DMS 273 (cell line): ENCODE data around the gene TTYH2.
"Not testable (repeated sequence)": the region's sequence is repeated elsewhere in the genome, so short reads cannot be mapped to it uniquely, and the experiment has no call there.

Experiments
- DNase-seq: peaks from one replicate; lab custom pipeline; 2025; ENCODE audit not compliant: unreplicated experiment; lab: John Stamatoyannopoulos, UW

The TTYH2 gene, protein sequence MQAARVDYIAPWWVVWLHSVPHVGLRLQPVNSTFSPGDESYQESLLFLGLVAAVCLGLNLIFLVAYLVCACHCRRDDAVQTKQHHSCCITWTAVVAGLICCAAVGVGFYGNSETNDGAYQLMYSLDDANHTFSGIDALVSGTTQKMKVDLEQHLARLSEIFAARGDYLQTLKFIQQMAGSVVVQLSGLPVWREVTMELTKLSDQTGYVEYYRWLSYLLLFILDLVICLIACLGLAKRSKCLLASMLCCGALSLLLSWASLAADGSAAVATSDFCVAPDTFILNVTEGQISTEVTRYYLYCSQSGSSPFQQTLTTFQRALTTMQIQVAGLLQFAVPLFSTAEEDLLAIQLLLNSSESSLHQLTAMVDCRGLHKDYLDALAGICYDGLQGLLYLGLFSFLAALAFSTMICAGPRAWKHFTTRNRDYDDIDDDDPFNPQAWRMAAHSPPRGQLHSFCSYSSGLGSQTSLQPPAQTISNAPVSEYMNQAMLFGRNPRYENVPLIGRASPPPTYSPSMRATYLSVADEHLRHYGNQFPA

DNA sequence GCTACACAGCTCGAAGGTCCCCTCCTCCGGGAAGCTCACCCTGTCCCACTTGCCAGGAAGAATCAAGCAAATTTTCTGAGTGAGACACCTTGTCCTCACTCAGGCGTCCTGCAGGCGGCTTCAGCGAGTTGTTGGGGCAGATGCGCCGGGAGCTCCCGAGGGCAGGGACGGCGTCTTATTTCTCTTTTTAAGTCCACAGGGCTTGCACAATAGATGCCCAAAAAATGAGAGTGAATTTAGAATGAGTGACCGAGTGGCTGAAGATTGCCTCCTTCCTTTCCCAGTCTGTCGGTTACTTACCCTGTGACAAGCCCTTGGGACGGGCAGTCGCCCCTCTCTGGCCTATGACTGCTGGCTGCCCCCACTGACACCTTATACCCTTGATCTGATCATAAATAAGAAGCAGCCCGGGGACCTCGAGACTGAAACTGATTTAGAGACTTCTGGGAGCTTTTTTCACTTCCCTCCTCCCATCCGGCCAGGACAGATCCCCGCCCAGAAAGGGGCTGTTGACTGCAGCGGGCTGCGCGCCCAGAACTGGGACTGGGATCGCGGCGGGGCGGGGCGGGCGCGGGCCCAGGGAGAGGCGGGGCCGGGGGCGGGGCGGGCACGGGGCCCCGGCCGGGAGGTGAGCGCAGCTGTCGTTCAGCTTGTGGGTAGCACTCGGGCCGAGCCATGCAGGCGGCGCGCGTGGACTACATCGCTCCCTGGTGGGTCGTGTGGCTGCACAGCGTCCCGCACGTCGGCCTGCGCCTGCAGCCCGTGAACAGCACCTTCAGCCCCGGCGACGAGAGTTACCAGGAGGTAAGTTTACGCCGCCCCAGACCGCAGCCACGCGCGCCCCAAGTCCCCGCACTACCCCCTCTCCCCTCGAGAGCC, at the start of gene TTYH2:
TTYH2 (plus strand) TSS at position 659 of the 879 bp plus-strand sequence; CDS start at position 676, 17 bp downstream.
- DNase-seq: peak; percentile 97

DNA sequence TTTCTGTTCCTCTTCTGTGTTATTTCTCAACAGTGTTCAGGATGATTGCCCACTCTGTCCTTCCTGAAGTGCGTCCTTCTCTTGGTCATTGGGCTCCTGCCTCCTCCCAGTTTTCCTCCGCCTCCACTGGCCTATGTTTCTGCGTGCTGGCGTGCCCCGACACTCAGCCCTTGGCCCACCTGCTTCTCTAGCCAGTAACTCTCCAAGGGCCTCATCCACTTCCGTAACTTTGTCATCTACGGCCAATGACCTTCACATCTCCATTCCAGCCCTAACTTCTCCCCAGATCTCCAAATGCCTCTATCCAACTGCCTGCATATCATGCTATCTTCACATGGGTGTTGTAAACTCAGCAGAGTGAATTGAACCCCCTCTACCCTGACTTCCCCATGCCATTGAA, 49.5 kb upstream of the TTYH2 start:
- DNase-seq: no peak

DNA sequence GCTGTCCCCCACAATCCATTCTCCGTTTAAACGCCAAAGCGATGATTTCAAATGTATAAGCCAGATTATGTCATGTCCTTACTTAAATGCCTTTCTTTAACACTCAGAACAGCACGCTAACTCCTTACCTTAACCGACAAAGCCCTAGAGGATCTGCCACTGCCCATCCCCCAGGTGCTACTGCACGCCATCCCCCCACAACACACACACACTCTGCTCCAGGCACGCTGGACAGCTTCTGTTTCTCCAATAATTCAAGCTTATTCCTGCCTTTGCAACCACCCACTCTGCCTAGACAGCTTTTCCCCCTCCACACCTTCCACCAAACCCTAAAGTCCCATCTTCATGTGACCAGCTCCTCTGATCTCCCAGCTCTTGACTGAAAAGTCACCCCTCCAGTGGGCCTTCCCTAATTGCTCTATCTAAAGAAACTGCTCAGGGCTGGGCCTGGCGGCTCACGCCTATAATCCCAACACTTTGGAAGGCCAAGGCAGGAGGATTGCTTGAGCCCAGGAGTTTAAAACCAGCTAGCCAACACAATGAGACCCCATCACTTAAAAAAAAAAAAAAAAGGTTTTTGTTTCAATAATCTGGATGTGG, 48.8 kb upstream of the TTYH2 start:
- no peak for DNase-seq

DNA sequence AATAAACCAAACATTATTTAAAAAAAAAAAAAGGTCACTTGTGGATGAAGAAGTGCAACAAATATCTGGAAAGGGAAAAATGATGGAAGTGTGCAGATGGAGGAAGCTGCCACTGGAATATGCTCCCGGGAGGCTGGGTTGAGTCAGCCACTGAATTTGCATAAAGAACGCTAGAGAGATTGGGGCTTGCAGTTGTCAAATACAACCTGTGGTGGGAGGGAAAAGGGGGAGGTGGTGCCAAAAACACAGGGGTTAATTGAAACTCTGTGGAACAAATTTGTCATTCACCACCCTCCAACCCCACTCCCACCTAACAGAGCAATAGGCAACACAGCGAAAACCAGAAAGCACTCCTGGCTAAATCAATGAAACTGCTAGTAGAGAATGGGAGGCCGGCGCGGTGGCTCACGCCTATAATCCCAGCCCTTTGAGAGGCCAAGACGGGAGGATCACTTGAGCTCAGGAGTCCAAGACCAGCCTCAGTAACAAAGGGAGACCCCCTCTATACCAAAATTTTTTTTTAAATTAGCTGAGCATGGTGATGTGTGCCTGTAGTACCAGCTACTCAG, 47.5 kb upstream of the TTYH2 start:
- DNase-seq: peak; percentile 53

DNA sequence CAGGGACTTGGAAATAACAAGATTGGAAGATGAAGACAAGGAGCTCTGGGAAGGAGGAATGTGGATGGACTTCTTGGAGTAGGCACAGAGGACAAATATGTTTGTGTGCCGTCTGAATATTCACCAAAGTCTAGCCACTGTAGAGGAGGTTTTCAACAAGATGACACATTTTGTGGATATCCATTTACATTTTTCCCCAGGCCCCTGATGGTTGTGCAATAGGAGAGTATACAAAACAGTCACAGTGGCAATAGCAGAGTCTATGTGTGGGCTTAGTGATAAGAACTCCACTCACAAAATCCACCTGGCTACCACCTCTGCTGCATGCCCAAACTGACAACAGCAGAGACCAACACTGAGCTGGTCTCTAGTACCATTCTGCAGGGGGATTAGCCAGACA, 42.4 kb upstream of the TTYH2 start:
- no peak for DNase-seq

DNA sequence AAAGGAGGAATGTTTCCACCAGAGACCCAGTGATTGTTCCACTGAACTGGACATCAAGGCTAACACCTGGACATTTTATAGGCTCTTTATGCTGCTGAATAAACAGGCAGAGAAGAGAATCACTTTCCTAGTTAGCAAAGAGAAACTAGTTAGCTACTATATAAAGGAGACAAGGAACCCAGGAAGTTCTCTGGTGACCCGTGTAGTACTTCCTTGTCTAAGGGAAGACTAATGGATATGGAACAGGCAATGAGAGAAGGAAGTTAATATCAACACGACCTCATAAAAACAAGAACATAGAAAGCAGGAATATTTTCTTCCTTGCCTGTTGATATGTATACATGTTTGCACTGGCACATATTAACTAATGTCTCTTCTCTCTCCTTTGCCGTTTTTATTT, 40.7 kb upstream of the TTYH2 start:
- DNase-seq: no peak

DNA sequence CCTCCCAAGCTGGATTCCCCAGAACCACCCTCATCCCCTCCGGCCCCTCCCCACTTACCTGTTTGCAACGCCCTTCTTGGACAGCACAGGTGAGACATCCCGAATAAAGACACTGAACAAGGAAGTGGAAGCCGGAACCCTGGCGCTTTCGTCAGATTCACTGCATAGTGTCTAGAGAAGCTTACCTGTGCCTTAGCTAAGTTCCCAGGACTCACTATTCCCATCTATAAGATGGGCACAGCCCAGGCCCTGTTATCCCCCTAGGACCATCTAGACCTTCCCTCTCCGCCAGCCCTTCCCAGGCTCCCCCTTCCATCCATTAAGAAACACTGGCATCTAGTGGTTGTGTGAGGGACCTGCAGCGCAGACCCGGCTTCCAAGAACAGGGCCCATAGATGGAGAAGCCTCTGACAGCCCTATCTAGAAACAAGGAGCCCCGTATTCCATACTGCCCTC, 36.8 kb upstream of the TTYH2 start:
- peak; percentile 91 for DNase-seq

DNA sequence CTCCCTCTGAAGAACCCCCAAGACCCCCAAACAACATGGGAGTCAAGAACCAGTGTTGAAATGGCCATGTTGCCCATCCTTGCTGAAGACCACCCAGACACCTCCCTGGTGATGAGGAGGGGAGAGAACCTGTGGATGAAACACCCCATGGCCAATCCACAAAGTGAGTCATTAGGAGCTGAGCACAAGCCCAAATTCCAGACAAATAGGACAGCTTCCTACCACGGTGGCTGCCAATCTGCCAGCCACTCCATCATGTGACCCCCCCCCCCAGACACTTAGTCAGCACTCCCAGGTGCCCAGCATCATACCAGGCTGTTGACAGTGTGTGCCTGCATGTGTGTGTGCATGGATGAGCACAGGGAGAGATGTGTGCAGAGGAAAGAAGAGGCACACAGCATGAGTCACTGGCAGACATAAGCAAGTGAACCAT, 36.3 kb upstream of the TTYH2 start:
- DNase-seq: no peak

DNA sequence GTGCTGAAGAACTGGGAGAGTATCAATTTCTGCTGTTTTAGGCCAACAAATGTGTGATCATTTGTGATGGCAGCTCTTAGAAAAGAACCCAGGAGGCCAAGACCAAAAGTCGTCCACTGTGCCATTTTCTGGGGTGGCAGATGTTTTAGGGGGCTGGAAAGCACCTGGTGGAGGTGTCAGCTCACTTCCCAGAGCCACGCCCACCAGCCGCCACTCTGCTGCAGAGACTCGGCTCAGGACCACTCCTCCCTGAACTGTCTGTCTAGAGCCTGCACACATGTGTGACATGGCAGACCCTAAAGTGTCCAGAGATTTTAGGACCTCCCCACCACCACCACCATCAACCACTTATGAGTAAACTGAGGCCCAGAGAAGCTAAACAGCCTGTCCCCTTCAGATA, 33.8 kb upstream of the TTYH2 start:
- DNase-seq: no peak

DNA sequence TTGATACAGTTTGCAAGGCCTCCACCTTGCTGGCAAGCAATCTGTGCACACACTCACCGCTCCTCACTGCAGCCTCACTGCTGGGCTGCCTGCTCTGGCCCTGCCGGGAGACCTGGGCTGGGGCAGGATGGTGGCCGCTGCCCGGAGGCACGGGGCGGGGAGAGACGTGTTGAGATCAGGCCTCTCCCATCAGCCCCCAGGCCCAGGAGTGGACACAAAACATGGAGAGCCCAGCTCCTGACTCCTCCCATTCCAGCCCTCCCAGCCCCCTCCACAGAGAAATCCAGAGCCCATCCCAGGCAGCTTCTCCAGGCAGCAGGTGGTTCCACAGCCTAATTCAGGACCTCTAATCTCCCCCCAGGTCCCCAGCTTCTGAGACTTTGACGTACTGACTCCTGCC, 33.0 kb upstream of the TTYH2 start:
- no peak for DNase-seq

DNA sequence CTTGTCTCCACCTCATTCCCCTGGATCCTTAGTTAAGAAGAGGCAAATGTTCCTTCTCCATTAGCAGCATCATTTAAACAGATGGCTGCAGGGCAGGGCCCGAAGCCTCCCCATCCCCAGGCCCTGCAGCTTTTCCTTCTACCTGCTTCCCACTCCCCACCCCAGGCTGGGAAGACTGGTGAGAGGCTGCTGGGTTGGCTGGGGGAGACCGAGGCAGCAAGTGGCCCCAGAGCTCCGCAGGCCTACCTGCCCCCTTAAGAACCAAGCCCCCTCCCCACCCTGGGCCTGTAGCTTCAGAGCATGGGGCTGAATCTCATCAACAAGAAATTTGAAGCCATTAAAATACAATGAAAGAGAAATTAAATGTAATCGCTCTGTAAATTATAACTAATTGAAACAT, 32.0 kb upstream of the TTYH2 start:
- DNase-seq: no peak

DNA sequence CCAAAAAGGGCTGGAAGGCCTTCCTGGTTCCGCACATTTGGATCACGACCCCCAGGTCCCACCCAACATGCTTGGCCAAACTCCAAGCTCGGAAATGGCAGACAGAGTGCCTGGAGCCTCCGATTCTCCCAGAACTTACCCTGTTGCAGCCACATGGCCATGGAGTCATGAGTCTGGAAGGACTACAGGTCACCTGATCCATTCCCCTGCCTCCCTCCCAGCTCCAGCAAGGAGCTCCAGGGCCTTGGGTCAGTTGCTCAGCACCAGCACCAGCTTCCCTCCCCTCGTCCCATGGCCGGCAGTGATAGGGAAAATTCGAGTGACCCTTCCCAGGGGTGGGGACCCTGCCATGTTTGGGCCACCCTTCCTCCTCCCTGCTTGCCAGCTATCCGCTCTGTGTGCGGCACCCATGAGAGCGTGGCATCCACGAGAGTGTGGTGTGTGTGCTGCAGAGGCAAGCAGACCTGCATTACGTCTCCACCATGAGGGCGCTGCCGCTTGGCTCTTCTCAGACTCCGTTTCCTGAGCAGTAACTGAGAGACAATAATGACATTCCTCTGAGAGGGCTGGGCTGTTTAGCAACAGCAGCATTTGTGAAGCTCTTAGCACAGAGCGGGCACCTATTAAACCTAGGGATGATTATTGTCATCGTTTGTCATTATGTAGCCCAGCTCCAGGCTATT, 31.2 kb upstream of the TTYH2 start:
- no peak for DNase-seq

DNA sequence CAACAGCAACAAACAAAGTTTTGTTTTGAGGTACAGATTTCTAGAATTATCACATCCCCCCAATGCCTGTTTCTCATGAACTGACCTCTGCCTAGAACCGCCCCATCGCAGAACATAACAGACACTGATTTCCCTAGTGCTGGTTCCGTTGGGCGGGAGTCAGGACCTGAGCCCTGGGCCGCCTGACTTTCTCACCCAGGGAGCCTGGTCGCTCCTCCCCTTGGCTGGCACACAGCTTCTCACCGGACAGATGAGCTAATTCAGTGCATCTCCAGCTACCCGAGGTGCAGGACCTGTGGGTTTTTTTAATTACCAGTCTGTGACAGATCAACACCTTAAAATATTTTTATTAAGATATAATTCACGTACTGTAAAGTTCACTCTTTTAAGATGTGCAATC, 30.0 kb upstream of the TTYH2 start:
- no peak for DNase-seq

DNA sequence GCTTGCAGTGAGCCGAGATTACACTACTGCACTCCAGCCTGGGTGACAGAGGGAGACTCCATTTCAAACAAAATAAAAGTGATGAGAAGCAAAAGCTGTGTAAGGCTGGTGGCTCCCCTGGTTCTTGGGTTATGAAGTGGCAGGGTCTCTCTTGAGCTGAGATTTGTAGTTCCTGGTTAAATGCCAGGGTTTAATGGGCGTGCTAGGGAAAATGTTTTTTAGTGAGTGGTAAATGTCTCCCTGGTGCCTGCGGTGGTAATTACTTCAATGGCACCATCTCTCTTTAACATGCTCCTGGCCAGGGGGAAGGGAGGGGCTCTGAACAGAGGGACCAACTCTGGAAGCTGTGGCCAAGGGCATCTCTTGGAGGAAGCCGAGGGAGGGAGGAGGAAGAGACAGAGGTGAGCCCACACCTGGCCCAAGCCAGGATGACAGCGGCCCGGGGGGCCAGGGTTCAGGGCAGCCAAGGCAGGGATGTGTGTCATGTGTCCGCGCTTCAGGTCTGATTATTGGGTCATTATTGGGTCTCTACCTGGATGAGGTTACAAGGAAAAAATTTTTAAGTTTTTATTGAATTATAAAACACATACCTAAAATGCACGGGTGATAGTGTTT, 27.7 kb upstream of the TTYH2 start:
- no peak for DNase-seq

DNA sequence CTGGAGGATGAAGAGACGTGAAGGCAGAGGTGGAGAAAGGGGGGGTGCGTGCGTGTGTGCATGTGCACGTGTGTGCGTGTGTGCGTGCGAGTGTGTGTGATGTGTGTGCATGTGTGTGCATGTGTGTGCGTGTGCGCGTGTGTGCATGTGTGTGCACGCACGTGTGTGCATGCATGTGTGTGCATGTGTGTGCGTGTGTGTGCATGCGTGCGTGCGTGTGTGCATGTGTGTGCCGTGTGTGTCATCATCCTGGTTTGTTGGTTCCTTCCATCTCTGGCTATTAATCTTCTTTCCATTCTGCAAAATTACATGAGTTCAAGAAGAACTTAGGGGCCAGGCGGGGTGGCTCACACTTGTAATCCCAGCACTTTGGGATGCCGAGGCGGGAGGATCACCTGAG, 26.9 kb upstream of the TTYH2 start:
- no peak for DNase-seq

DNA sequence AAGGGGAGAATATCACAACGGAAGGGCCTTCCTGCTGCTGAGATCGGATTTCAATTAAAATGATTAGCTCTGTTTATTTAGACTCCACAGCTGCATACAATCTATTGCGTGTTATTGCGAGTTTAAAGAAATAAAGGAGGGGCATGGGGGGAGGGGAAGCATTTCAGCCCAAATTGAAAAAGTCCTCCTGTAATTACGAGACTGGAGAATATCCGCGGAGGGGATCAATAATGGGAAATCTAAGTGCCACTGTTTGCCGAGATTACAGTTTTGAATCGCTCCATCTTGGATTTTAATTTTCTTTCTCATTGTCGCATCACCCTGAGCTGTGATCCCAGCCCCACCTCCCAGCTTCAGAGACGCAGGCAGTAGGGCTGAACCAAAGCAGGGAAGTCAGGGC, 25.6 kb upstream of the TTYH2 start:
- no peak for DNase-seq

DNA sequence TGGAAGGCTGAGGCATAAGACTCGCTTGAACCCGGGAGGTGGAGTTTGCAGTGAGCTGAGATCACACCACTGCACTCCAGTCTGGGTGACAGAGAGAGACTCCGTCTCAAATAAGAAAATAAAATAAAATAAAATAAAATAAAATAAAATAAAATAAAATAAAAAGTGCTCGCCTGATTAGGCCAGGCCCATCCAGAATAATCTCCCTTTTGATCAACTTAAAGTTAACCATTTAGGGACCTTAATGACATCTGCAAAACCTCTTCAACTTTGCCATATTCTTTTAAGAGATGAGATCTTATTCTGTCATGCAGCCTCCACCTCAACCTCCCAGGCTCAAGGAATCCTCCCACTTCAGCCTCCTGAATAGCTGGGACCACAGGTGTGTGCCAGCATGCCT, 24.7 kb upstream of the TTYH2 start:
- DNase-seq: not testable (repeated sequence)

DNA sequence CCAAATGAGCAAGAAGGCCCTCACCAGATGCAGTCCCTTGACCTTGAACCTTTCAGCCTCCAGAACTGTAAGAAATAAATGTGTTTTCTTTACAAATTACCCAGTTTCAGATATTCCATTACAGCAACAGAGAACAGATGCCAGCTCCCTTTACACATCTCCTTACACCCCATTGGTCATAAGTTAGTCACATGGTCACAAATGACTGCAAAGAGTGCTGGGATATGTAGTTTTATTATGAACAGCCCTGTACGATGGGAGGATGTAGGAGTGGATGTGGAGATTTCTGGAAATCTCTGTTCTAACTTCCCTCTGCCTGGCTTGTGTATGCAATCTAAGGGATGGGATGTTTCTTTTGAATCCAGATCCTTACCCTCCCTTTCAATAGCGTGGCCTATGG, 23.2 kb upstream of the TTYH2 start:
- peak; percentile 89 for DNase-seq

DNA sequence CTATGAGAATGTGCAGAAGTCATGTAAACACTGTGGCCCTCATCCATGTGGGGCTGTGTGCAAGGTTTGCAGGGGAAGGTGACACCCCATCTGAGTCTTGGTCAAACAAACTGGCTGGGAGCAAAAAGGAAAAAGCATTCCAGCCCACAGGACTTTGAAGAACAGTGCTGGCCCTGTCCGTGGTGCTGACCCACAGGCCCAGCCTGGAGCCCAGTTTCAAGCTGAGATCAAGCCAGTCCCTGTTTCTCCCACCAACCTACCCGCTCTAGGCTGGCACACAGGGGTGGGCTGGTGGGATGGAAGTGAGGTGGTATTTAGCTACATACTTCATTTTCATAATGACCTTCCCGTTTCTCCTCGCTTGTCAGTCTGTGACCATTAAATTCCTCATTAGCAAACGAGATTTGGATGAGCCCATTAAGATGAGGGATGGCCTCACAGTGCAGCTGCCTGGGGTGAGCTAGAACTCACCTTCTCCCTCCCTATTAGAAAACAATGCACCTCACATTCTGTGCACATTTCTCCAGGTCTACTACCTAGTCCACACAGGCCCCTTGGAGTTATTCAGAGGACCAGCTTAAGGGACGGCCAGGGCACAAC, 22.5 kb upstream of the TTYH2 start:
- peak; percentile 34 for DNase-seq
